C4-2B (cell line): ENCODE results near the gene SLC30A3.

Experiments
- H3K27ac ChIP-seq: fragments of 450-650 bp; 2 replicates; pipeline ENCODE4 v1.5.1; 2017
- ZFX ChIP-seq: fragments of 450-650 bp; IDR thresholded peaks from 2 replicates; pipeline ENCODE4 v1.6.1; 2017
- TF ChIP-seq, protein P1 (sequence below): fragments of 450-650 bp; conservative IDR thresholded peaks from 2 replicates; pipeline ENCODE4 v1.5.1; 2017; ENCODE audit warnings: mild to moderate bottlenecking

SLC30A3 gene

DNA sequence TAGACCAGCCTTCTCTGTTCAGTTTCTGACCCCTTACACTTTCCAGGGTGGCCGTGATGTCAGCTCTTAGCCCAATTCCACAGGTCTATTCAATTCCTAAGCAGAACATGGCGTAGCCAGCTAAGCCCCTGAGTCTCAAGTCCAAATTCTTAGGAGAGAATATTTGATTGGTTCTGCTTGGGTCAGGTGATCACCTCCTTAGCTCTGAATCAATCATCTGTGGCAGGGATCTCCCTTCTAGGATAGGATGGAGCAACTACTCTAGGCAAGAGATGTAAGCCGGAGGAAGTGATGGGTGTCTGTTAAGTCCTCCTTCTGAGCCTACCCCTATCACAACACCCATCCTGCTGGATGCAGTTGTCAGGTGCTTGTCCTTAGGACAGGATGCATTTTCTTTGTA, 34.3 kb upstream of the SLC30A3 start:
- no peak overlapping the region for H3K27ac ChIP-seq
- no peak for TF ChIP-seq ZFX
- TF ChIP-seq, protein P1, sequence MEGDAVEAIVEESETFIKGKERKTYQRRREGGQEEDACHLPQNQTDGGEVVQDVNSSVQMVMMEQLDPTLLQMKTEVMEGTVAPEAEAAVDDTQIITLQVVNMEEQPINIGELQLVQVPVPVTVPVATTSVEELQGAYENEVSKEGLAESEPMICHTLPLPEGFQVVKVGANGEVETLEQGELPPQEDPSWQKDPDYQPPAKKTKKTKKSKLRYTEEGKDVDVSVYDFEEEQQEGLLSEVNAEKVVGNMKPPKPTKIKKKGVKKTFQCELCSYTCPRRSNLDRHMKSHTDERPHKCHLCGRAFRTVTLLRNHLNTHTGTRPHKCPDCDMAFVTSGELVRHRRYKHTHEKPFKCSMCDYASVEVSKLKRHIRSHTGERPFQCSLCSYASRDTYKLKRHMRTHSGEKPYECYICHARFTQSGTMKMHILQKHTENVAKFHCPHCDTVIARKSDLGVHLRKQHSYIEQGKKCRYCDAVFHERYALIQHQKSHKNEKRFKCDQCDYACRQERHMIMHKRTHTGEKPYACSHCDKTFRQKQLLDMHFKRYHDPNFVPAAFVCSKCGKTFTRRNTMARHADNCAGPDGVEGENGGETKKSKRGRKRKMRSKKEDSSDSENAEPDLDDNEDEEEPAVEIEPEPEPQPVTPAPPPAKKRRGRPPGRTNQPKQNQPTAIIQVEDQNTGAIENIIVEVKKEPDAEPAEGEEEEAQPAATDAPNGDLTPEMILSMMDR = no peak

DNA sequence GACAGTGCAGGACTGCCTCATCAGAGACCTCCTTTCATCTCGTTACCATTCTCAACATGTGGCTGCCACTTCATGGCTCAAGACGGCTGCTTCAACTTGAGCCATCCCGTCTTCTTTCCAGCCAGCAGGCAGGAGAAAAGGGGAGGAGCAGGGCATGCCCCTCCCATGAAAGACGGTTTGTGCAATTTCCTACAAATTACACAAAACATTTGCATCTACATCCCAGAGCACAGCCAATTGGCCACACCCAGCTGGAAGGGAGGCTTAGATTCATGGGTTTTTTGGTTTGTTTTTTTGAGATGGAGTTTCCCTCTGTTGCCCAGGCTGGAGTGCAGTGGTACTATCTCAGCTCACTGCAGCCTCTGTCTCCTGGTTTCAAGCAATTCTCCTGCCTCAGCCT, 33.6 kb upstream of the SLC30A3 start:
- no peak overlapping the region for H3K27ac ChIP-seq
- TF ChIP-seq, protein P1 = no peak
- no peak for TF ChIP-seq ZFX

DNA sequence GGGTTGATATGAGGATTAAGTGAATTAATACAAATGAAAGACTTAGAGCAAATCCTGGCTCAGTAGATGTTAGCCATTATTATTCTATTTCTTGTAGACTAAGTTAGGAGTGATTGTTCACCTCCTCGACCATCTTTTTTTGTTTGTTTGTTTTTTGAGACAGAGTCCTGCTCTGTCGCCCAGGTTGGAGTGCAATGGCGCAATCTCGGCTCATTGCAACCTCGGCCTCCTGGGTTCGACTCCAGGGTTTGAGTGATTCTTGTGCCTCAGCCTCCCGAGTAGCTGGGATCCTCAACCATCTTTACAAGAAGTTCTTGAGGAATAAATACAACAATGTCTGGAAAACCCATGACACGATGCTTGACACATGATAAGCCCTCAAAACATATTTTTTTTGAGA, 32.1 kb upstream of the SLC30A3 start:
- peak overlapping the region; percentile 95 for H3K27ac ChIP-seq
- TF ChIP-seq, protein P1 = no peak
- no peak for TF ChIP-seq ZFX

DNA sequence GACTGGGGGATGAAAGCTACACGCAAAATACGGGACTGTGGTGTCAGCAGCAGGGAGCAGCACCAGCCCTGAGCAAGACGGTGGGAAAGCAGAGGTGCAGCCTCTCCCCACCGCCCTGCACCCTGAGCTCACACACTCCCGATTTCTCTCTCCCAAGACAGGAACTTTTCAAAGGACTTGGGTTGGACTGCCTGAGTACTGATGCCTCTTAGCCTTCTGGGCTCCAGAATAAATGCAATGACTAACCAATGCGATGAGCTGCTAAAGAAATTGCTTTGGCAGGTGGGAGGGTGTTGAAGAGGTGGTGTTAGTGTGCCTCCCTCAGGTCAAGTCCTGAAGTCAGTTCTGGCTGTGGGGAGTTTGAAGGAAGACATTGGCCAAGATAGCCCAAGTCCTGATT, 29.0 kb upstream of the SLC30A3 start:
- TF ChIP-seq, protein P1 = peak; percentile 26
- no peak for TF ChIP-seq ZFX
- H3K27ac ChIP-seq = peak overlapping the region; percentile 52

DNA sequence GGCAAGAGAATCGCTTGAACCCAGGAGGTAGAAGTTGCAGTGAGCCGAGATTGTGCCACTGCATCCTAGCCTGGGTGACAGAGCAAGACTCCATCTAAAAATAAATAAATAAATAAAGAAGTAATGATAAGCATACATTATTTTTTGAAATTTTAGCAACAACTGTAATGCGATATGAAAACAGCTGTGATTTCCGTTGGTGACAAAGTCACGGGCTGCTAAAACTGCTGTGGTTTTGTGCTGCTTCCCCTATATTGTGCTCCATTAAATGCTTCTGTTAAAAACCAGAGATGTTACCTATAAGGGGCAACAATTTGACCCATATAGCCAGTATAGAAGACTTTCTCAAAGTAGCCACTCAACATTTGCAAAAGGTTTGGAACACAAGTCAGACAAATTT, 27.7 kb upstream of the SLC30A3 start:
- no peak overlapping the region for H3K27ac ChIP-seq
- TF ChIP-seq, protein P1 = no peak
- no peak for TF ChIP-seq ZFX

DNA sequence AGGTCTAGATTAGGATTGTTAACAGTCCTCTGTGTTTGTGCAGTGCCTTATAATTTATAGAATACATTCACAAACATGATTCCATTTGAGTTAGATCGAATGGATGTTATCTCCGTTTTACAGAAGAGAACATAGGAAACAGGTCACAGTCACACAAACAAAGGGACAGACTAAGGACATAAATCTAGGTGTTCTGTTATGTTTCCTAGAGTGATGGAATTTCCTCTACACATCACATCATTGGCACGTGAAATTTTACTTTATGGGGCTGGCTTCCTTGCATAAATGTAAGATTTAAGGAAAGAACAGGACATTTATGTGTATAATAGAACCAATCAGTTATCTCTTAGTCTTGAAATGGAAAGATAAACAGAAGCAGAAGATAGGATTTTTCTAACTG, 25.8 kb upstream of the SLC30A3 start:
- no peak overlapping the region for H3K27ac ChIP-seq
- TF ChIP-seq, protein P1 = no peak
- no peak for TF ChIP-seq ZFX

DNA sequence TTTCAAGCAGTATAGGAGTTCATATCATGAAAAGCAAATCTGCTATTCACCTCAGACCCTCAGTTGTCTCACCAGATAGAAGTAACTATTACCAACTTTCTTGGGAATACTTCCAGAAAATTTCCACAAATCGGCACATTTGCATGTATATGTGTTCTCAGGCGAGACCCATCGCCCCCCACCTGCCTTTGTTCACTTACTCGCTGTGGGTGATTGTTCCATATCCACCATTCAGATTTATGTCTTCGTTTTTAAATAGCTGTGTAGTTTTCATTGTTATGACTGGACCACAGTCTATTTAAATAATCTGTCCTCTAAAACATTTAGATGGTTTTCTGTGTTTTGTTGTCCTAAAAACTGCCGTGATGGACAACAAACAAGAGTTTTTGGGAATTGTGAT, 22.6 kb upstream of the SLC30A3 start:
- H3K27ac ChIP-seq = no peak overlapping the region
- TF ChIP-seq ZFX = no peak
- TF ChIP-seq, protein P1 = no peak
